HG03064 (cell line): ENCODE measurements around the gene LPAR3.
A peak's percentile ranks its signal among the peaks of the same experiment; 100 is the strongest.

Experiments used
- ATAC-seq: cut with Tn5 transposase; IDR thresholded peaks from one replicate; pipeline ENCODE4 v1.9.1; 2021; ENCODE audit warnings: low read depth; ENCODE audit not compliant: unreplicated experiment

The LPAR3 gene

GRCh38 chr1:84859866-84860265, 33.1 kb downstream of the LPAR3 start:
- ATAC-seq = no peak

- no peak for ATAC-seq
These were observed 35.1 kb downstream of the LPAR3 start for GRCh38 chr1:84857906-84858305.

- ATAC-seq = no peak
These were observed 36.2 kb downstream of the LPAR3 start for GRCh38 chr1:84856726-84857270.

- ATAC-seq = no peak
These were observed 37.0 kb downstream of the LPAR3 start for GRCh38 chr1:84855691-84856630.

- ATAC-seq = no peak
These were observed 37.8 kb downstream of the LPAR3 start for GRCh38 chr1:84855168-84855567.

- peak; percentile 95 for ATAC-seq
These were observed 39.0 kb downstream of the LPAR3 start for GRCh38 chr1:84853741-84854721.

GRCh38 chr1:84851839-84852238, 41.2 kb downstream of the LPAR3 start:
- ATAC-seq = no peak

- no peak for ATAC-seq
These were observed 43.5 kb downstream of the LPAR3 start for GRCh38 chr1:84849357-84849975.

GRCh38 chr1:84847253-84848250, 45.5 kb downstream of the LPAR3 start:
- ATAC-seq = no peak

- no peak for ATAC-seq
These were observed 46.6 kb downstream of the LPAR3 start for GRCh38 chr1:84846387-84846786.

GRCh38 chr1:84845357-84845756, 47.6 kb downstream of the LPAR3 start:
- ATAC-seq = no peak

- no peak for ATAC-seq
These were observed 48.9 kb downstream of the LPAR3 start for GRCh38 chr1:84844094-84844493.

- ATAC-seq = no peak
These were observed 50.2 kb downstream of the LPAR3 start for GRCh38 chr1:84842748-84843231.

- ATAC-seq = no peak
These were observed 51.0 kb downstream of the LPAR3 start for GRCh38 chr1:84841971-84842370.

GRCh38 chr1:84840346-84840745, 52.7 kb downstream of the LPAR3 start:
- no peak for ATAC-seq

- ATAC-seq = no peak
These were observed 53.5 kb downstream of the LPAR3 start for GRCh38 chr1:84839544-84839943.

- ATAC-seq = no peak
These were observed 56.9 kb downstream of the LPAR3 start for GRCh38 chr1:84836145-84836544.

- no peak for ATAC-seq
These were observed 57.8 kb downstream of the LPAR3 start for GRCh38 chr1:84835169-84835568.

- ATAC-seq = no peak
These were observed 58.5 kb downstream of the LPAR3 start for GRCh38 chr1:84834419-84835064.
